GM21367 (cell line): Measurements from ENCODE around the gene RFK.

Source experiments
- ATAC-seq: cut with Tn5 transposase; IDR thresholded peaks from one replicate; pipeline ENCODE4 v1.9.1; 2021; ENCODE audit not compliant: unreplicated experiment

RFK gene

GRCh38 chr9:76336027-76336426 lies 58.2 kb downstream of the RFK start:
- ATAC-seq = no peak
